WTC11 (cell line): ENCODE data around the gene TOGARAM2.

ENCODE experiments used
- ATF6 ChIP-seq: sonication (generic); formaldehyde crosslinking; IDR thresholded peaks from 2 replicates; pipeline ENCODE4 v1.8.1; 2023; ENCODE audit warnings: mild to moderate bottlenecking, missing genetic modification reagents
- NR3C1 ChIP-seq: sonication (generic); formaldehyde crosslinking; conservative IDR thresholded peaks from 2 replicates; pipeline ENCODE4 v1.8.1; 2023; ENCODE audit warnings: low read depth, mild to moderate bottlenecking, missing genetic modification reagents
- ZBTB43 ChIP-seq: sonication (generic); formaldehyde crosslinking; IDR thresholded peaks from 2 replicates; pipeline ENCODE4 v1.8.1; 2023; ENCODE audit warnings: mild to moderate bottlenecking, missing genetic modification reagents

DNA sequence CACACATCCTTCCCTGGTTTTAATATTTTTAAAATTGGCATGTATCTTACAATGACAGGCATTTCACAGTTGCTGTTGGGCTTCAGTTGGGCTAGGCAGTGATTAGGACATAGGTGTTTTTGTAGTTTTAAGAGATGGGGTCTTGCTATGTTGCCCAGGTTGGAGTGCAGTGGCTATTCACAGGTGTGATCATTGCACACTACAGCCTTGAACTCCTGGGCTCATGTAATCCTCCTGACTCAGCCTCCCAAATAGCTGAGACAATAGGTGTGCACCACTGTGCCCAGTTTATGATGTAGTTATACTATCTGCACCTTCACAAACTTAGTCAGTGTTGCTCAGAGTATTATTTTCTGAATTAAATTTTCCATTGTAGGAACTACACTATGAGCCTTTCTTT, 49.9 kb downstream of the TOGARAM2 start:
- no peak for TF ChIP-seq ZBTB43 (CRISPR knock-in tag)
- no peak for TF ChIP-seq ATF6 (CRISPR knock-in tag)
- TF ChIP-seq NR3C1 (CRISPR knock-in tag), result no peak
